NCI-H2081 (cell line): ENCODE measurements around the gene GALNT10.

ENCODE experiments used
- DNase-seq, 2 experiments: peaks; one replicate each; lab custom pipeline; 2025; lab: John Stamatoyannopoulos, UW

GALNT10 gene

DNA sequence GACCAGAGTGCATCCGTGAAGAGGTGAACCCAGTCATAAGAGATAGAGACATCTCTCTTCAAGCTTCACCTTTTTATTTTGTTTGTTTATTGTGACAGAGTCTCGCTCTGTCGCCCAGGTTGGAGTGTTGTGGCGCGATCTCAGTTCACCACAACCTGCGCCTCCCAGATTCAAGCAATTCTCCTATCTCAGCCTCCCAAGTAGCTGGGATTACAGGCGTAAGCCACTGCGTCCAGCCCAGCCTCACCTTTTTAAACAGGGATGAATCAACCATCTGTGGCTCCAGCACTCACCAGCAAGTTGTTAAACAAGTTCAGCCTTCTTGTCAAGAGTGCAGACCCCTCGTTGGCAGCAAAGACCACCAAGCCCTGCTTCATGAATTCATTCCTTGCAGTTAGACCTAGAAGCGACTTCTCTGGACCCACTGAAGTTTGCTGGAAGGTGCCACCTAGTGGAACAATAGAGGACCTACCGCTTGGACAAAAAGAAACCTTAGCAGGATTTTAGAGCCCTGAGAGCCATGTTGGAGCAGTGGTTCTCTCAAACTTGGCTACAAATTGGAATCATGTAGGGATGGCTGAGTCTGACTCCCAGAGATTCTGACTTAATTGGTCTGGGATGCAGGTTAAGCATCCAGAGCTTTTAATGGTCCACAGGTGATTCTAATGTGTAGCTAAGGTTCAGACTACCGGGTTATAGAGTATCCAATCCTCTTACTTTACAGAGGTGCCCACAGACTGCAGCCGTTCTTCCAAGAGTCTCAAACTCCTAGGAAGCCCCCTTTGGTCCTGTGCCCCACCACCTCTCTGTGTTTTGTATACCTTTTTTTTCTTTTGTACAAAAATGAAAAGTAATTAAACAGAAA, 10.5 kb upstream of the GALNT10 start:
- DNase-seq, result peak; percentile 47 to 67

DNA sequence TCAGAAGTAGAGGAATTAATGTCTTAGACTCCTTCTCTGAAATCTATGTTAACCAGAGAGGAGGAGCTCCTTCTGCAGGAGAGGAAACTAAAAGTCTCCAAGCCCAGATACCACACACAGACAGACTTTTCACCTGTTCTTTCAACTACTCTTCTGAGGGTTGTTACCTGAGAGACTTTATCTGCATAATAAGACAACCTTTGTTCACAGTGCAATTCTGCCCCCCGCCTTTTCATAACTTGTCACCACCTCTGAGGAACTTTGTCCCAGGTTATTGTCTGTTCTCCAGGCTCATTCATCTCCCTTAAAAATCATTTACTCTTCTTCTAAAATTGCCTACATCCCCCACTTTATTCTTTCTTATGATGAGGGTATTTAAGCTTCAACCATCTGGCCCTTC, 9.4 kb upstream of the GALNT10 start:
- DNase-seq, result no peak

DNA sequence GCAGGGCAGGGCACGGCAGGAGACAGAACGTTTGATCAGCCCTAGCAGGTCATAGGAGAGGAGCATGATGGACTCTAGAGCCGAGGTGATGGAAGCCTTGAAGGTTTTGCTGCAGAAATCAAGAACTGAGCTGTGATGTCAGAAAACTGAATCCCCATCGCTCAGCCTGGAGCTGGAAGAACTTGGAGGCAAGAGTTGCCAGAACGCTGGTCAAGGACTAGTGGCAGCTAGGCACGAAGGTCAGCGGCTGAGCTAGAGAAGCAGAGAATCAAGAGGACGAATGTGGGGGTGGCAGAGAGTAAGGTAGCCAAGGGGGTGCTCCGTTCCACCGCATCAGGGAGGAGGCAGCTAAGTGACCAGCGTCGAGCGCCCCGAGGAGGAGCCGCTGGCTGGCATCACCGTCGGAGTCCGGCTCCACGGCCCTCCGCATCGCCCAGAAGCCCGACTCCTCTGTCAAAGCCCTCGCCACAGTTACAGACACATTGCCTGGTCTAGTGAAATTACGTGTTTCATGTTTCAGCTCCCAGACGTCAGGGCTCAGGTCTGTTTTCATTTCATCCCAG, 1.2 kb upstream of the GALNT10 start:
- peak in 1 of 2 experiments; percentile 33 for DNase-seq

DNA sequence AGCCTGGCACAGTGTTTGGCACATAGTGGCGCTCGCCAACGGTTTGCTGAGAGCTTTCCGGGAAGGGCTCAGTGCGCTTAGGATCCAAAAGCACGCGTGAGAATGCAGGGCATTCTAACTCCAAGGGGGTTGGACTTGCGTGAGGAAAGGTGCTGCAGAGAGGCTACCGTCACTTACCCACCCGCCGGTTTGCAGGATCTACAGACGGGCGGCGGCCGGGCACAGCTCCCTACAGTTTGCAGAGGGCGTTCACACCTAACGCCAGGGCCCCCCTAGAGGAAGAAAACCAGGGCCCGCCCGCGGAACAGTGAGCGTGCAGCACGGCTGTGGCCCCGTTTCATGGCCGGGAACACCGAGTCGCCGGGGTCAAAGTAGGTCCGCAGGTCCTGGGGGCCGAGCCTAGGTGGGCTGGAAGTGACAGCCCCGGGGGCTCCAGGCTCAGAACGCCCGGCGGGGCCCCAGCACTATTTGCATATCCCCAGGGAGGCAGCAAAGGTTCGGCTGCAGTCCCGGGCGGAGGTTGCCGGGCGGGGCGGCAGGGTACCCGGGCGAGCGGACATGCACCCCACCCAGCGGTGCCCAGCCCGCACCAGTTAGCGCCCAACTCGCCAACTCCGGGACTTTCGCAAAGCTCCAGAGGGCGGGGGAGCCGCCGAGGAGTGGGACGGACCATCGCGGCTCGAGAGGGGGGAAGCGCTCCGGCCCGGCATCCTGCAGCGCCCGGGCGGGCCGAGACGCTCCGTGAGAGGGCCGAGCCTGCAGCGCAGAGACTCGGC, 526 bp upstream of the GALNT10 start:
- peak; percentile 48 to 52 for DNase-seq

DNA sequence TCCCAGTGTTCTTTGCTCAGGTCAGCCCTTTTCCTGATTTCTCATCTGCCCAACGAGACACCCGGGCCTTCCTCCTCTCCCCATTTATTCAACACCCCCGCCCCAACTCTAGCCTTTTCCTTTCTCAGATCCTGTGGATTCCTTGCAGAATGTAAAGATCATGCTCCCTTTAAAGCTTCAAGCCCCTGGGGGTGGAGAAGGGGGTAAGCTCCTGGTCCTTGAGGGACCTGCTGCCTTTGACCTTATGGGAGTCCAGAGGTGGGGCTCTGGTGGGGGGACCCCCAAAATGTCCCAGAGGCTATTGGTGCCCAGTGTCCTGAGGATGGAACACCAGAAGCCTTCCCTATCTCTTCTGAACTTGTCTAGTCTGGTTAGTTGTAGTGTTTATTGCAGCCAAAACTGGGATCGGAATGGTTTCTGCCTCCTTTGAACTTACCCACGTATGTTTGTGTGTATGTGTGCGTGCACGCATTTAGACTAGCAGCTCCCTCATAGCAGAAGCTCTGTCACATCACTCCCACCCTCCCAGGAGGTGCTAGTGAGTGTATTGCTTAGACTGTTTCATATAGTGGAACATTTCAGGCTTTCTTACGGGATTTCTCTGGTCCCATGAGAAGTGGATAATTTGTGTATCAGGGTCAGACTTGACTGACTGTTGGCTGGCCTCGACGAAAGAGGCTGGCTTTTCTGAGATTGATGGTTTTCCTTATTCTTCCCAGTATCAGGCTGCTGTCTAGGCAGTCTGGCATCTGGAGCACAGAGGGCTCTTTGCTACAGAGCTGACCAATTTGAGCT, 1.1 kb downstream of the GALNT10 start:
- DNase-seq, result no peak

DNA sequence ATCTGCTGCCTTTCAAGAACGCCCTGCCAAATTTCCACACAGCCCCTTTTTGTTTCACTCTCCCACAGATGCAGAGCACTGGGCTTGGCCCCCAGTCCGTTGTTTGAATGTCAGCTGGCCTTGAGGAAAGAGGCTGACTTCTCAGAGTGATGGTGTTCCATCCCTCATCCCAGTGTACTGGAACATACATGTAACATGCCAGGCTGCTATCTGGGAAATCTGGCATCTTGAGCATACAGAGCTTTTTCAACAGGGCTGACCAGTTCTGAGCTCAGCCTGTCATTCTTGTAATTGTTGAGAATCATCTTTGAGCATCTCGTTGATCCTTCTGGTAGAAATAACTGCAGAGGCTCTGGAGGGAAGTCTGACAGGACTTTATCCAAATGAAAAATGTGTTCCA, 2.8 kb downstream of the GALNT10 start:
- no peak for DNase-seq

DNA sequence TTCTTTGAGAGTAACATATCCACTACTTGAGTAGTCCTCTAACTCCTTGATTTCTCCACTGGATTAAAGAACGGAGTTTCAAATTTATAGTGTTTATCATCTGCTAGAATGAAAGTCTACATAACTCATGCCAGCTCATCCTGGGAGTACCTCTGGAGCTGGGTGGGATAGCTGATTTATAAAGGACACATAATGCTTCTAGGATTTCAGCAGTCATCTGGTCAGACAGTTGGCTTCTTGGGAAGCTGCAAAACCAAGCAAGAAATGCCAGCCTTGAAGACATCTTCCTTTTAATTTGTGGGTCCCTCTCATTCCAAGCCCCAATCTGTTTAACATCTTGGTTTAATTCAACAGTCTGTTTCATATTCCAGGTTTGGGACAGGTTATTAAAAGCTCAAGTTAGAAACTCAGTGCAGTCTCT, 3.2 kb downstream of the GALNT10 start:
- DNase-seq, result no peak

DNA sequence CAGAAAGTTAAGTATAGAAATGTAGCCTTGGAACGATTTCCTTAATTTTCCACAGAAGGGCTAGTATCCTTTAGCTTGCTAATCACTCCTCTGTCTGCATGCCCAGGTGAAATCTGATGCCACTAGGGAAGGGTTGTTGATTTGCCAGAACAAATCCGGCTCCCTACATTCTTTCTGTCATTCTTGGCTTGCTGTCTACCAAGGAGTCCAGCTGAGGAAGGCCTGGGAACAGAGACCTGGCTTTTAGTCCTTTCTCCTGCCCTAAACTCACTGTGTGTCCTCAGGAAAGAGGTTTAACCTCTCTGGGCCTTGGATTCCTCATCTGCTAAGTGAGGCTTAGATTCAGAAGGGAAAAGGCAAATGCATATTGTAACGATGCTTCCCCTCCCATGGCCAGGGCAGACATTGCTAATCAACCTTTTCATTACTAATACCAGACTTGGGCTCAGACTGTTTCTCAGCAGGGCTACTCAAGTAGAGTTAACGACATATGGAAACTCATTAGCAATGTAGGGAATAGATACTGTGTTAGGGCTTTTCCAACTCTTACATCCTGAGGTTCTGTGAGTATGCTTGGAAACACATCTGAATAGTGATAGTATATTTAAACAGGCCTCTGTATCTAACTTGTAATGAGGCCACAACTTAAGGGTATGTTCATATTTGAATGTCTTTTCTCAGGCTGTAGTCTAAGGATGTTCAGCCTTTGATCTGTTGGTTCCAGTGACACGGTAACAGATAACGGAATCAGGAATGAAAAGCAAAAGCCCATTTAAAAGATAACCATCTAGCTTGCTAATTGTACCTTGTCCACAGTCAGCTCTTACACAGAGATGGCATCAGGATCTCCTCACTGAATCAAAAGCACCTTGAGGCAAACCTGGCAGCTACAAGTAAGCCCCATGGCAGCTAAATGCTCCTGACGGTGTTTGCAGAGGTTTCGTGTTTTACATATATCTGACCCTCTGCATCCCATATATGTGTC, 4.1 kb downstream of the GALNT10 start:
- DNase-seq, result no peak

DNA sequence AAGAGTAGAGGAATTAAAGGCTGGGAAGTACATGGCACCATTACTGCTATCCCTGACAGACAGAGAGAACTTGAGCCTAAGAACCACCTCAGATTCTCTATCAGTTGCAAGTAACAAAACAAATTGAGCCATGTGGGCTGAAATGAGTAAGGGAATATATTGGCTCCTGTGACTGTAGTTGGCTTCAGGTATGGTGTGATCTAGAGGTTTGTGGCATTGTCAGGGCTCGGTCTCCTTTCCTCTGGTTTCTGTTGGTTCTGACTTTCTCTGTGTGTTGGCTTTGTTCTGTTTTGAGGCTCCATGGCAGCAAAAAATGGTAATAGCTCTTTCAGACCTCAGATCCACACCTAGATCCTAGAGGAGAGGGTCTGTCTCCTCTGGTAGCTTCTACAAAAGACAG, 5.7 kb downstream of the GALNT10 start:
- DNase-seq, result no peak

DNA sequence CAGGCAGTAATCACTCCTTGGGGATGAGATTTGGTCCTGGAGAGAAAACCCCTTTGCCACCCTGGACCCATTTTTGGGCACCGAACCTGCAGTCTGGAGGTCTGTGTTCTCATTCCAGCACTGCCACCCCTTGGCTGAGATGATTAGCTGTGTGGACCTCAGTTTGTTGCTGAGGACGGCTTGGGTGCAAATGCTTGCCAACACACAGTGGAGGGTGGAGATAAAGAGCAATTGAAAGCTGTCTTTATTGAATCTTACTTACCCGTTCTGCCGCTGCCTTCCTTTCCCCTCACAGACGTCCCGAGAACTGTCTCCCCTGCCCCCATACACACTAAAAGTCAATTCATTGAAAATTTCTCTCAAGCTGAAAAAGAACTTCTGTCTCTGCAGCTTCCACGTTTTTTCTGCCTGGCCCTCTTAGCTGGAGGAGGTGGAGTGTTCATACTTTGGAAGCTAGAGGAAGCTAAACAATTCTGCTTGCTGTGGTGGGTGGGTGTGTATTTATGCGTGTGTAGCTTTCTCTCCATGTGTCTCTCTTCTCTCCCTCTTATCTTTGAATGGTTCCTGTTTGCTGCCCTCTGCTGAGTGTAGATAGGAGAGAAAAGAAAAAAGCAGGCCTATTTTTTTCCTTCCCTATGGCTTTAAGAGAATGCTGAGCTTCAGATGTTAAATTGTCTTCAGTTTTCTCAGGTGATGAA, 6.6 kb downstream of the GALNT10 start:
- no peak for DNase-seq

DNA sequence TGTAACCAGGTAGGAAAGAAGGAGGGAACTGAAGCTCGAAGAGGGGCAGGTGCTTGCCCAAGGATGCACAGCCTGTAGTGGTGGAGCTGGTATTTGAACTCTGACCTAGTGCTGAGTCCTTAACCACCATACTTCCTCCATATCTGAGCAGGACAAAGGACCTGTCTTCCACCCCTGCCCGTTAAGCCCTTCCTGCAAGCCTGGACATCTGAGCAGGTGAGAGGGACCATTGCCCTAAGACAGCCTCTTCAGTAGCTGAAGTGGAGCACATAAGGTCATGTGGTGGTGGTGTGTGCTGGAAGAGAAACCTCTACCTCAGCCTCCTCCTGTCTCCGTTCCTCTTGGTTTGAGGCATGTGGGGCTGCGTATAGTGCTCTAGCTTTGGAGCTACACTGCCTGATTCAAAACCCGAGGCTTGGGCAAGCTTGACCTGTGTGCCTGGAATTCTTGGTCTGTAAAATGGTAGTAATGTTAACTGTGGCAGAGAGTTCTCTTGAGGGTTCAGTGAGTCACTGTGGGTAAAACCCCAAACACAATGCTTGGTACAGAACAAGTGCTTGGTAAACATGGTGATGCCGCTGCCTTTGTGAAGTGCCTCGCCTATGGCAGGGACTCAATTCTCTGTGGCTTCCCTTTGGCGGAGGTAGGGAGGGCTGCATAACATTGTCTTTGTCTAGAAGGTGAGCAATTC, 7.4 kb downstream of the GALNT10 start:
- DNase-seq, result peak in 1 of 2 experiments; percentile 19

DNA sequence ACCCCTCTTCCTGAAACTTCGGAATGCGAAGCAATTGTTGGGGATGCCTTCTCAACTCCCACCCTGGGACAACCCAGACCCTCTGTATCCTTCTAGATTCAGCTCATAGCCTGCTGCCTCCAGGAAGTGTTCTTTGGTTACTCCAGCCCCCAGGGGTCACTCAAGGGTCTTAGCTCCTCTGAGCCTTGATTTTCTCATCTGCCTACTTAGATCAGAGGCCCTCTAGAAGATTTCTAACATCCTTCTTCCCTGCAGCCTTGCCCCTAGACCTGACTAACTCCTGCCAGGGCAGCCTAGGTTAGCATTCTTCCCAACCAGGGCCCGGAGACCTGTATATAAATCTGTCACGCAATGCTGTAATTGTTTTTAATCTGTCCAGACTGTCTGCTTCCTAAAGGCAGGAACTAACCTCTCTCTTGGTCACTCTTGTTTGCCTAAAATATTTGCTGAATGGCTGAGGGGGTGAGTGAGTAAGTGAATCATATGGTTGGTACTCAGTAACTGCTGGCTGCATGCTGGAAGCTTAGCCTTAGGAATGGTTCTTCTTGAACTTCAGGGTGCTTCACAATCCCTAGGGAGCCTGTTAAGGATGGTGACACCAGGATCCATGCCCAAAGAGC, 8.2 kb downstream of the GALNT10 start:
- DNase-seq, result no peak

DNA sequence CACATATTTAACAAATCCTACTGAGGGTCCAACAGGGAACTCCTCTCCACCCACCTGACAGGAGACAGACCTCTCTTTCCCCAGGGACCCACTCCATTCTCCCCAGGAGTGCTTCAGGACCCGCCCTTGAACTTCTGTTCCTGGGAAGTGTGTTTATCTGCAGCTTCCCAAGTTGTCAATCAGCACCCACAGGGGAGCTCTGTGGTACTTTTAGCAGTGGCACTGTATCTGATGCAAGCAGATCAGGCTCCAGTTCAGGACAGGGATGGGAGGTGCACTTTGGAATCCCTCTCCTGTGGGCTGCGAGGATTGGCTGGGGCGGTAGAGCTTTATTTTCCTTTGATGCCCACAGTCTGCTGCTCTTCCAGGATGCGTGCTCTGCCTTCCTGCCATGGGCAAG, 8.7 kb downstream of the GALNT10 start:
- no peak for DNase-seq

DNA sequence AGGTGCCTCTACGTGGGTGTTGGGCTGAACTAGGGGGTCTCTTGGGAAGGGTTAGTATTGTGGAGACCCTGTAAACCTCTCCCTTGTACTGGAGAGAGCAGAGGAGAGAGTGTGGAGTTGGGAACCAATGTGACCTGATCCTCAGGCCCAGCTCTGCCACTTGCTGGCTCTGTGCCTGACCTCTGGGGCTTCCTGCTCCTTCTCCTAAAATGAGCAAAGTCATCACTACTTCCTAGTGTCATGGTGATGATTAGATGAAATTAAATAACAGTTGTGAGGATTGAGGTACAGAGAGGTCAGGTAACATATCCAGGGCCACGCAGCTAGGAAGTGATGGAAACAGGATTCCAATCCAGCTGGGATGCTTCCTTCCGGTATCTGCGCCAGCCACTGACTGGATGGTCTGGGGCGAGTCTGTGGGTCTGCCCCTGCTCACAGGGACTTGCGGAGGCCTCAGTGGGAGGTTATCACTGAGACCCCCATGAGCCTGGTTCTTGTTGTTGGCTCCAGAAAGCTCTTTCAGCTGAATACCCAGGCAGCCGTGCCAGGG, 9.2 kb downstream of the GALNT10 start:
- no peak for DNase-seq

DNA sequence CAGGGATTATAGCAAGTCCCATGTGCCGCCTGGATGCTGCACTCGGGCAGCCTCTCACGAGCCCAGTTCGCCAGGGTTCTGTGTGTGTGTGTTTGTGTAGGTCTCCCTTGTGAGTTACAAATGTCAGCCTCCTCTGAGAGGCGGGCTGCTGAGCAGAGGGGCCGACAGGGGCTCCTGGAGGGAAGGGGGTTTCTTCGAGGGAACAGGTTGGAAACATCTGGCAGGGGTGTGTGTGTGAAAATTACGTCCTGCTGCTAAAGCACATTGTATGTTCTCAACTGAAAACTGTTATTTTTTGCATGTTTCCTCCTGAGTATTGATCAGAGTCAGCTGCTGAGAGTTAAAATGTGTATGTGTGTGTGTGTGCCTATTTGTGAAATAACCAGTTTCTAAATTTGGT, 9.7 kb downstream of the GALNT10 start:
- DNase-seq, result no peak

DNA sequence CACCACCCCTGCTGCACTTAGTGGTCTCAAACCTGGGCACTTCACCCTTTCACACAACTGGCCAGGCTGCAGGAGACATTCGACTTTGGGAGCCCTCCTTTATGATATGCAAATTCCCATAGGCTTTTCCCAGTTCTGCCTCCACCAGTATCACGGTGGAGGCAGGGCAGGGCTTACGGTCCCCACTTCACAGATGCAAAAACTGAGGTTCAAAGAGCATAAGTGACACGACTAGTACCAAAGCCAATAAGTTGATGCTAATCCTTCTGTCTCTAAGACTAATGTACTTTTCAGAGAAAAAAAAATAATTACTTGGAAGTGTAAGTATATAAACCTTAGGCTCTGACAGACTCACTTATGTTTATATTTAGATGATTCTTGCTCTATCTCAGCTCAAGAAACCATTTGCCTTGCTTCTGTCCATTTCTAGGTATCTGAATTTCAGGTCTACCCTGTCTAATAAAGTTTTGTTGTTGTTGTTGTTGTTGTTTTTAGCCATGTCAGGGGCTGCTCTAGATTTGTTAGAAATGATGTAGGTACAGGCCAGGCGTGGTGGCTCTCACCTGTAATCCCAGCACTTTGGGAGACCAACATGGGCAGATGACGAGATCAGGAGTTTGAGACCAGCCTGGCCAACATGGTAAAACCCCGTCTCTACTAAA, 10.7 kb downstream of the GALNT10 start:
- no peak for DNase-seq

DNA sequence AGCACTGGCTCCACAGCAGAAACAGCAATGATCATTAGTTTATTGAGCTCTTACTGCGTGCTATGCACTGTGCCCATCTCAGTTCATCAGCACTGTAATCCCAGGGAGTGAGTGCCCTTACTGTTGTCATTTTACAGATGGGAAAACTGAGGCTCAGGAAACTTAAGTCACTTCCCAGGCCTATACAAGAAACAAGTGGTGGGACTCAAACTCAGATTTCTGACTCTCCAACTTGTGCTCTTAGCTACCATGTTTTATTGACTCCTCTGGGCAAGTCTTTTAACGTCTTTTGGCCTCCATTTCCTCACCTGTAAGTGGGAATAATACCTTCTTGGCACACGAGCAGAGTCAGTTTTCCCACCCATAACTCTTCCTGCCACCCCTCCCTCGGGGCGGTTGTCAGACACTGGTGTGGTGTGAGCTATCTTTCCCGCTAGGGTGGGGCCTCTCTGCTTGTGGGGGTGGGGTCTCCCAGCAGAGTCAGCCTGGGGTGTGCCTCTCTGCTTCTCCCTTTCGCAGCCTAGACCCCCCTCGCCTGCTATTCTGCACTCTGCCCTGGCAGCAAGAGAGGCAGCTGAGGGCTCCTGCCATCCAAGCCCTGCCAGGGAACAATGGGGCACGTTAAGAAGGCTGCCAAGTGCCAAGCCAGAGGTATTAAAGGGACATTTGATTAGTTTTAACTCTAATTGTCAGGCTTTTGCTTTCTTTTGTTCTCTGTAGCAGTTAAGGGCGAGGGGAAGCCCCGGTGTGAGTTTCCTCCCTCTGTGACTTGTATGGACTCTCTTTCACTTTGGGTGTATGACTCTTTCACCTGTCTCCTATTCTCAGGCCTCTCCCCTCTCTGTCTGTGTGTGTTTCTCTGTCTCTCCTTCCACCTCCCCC, 12.1 kb downstream of the GALNT10 start:
- peak in 1 of 2 experiments; percentile 35 for DNase-seq
